ENCODE results near the gene INHBA. TPM values are rescaled to one million over a fixed set of nuclear protein-coding genes. Genes with fewer than 3 reads are reported as not detected.

Gene INHBA
- under 1 TPM; 0.05 to 0.62 (median 0.41) TPM for total RNA-seq

DNA sequence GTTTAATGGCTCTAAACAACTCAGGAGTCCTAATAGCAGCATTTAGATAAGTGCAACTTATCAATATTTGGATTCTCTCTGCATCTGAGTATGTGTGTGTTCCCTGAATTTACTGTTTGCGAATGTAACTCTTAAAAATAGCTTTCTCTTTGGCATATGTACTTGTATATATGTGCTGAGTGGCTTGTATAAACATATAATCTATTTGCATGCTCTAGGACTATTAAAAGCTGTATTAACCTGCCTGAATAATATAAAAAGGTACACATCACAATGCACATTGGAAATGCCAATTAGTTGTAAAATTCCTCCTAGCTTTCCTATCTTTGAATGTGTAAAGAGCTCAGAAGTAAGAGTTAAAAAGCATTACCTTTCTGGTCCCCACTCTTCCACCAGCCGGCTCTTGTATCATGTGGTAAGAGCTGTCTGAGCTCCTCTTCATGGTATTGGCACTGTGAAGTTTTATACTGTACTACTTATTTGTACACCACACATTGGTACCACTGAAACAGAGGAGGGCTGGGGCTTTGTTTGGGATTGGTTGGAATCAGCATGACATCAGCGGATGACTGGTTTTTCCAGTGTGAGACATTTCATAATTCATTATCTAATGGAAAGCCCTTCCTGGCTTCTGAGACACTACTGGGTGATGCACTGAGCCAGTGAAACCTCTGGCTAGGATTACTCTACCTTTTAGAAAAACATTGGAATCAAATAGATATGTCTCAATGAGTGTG is at the start of gene INHBA:
INHBA (minus strand) TSS at position 456 of the 737 bp plus-strand sequence. CDS start 2,716 bp downstream, outside the sequence.
- Histone ChIP-seq H3K4me3 (no peak within 1 kb of the TSS), H3K27me3 (peaks cover 7 to 14% (median 7%) of the 10 kb centered on the region in 3 donors), H3K4me1 (peaks cover 5 to 17% of the 10 kb centered on the region in 2 donors), H3K36me3 (no peaks in the 10 kb centered on the region), H3K9me3 (no peaks in the 10 kb centered on the region), H3K27ac (no peak within 1 kb of the TSS)
- TF ChIP-seq CTCF (IDR thresholded peaks at IDR 0.05 in 4 of 5, conservative IDR thresholded peaks at IDR 0.05 in 1 of 5) (no peak), POLR2A (IDR thresholded peaks at IDR 0.05) (no peak)
- ATAC-seq (no peak), DNase-seq (no peak)
- in situ Hi-C loops (cut with MboI; ENCODE audit: low sequenced_read_pairs in 4 of 4), result no loop called here
- intact Hi-C loops (cut with DNase I; ENCODE audit: low total_unique reads), result no loop called here

GRCh38 chr7:41752615-41753014 is 49.7 kb upstream of the INHBA start:
- H3K27ac ChIP-seq, result no peak overlapping the region
- TF ChIP-seq POLR2A (IDR thresholded peaks at IDR 0.05), result no peak
- no peaks in the 10 kb centered on the region for H3K36me3 ChIP-seq
- intact Hi-C loops (cut with DNase I; ENCODE audit: low total_unique reads), result no loop called here
- no peak for ATAC-seq
- H3K4me1 ChIP-seq, result no peaks in the 10 kb centered on the region
- no peaks in the 10 kb centered on the region for H3K27me3 ChIP-seq
- no peak overlapping the region for H3K4me3 ChIP-seq
- H3K9me3 ChIP-seq, result no peaks in the 10 kb centered on the region
- DNase-seq, result no peak
- in situ Hi-C loops (cut with MboI; ENCODE audit: low sequenced_read_pairs in 4 of 4), result no loop called here

- intact Hi-C loops (cut with DNase I; ENCODE audit: low total_unique reads) (no loop called here), in situ Hi-C loops (cut with MboI; ENCODE audit: low sequenced_read_pairs in 4 of 4) (no loop called here)
- Histone ChIP-seq H3K9me3 (no peaks in the 10 kb centered on the region), H3K36me3 (no peaks in the 10 kb centered on the region), H3K4me1 (no peaks in the 10 kb centered on the region), H3K27me3 (no peaks in the 10 kb centered on the region), H3K27ac (no peak overlapping the region), H3K4me3 (no peak overlapping the region)
- no peak for TF ChIP-seq POLR2A (IDR thresholded peaks at IDR 0.05)
- TF ChIP-seq CTCF (IDR thresholded peaks at IDR 0.05 in 4 of 5, conservative IDR thresholded peaks at IDR 0.05 in 1 of 5), result no peak
- ATAC-seq, result no peak
- no peak for DNase-seq
Measured at GRCh38 chr7:41750661-41751540, 48.0 kb upstream of the INHBA start.

GRCh38 chr7:41747961-41748360 is 45.1 kb upstream of the INHBA start:
- Histone ChIP-seq H3K27me3 (no peaks in the 10 kb centered on the region), H3K4me3 (no peak overlapping the region), H3K36me3 (no peaks in the 10 kb centered on the region), H3K4me1 (no peaks in the 10 kb centered on the region), H3K27ac (no peak overlapping the region), H3K9me3 (no peaks in the 10 kb centered on the region)
- TF ChIP-seq POLR2A (IDR thresholded peaks at IDR 0.05) (no peak), CTCF (IDR thresholded peaks at IDR 0.05 in 4 of 5, conservative IDR thresholded peaks at IDR 0.05 in 1 of 5) (no peak)
- intact Hi-C loops (cut with DNase I; ENCODE audit: low total_unique reads), result no loop called here
- in situ Hi-C loops (cut with MboI; ENCODE audit: low sequenced_read_pairs in 4 of 4), result loop anchor here in 3 of 4 donors (25.0 kb wide), 2 partner anchors 1411 to 1436 kb away; no protein-coding TSS in a partner anchor
- DNase-seq (no peak), ATAC-seq (no peak)

GRCh38 chr7:41745451-41745850 is 42.6 kb upstream of the INHBA start:
- in situ Hi-C loops (cut with MboI; ENCODE audit: low sequenced_read_pairs in 4 of 4), result loop anchor here in 3 of 4 donors (25.0 kb wide), 2 partner anchors 1408 to 1433 kb away; no protein-coding TSS in a partner anchor
- intact Hi-C loops (cut with DNase I; ENCODE audit: low total_unique reads), result no loop called here

More at GRCh38 chr7:41745451-41745850, 42.6 kb upstream of the INHBA start:
- DNase-seq, result no peak
- ATAC-seq, result no peak
- no peak for TF ChIP-seq POLR2A (IDR thresholded peaks at IDR 0.05)
- no peak for TF ChIP-seq CTCF (IDR thresholded peaks at IDR 0.05 in 4 of 5, conservative IDR thresholded peaks at IDR 0.05 in 1 of 5)
- Histone ChIP-seq H3K27me3 (no peaks in the 10 kb centered on the region), H3K27ac (no peak overlapping the region), H3K4me3 (no peak overlapping the region), H3K36me3 (no peaks in the 10 kb centered on the region), H3K4me1 (no peaks in the 10 kb centered on the region), H3K9me3 (no peaks in the 10 kb centered on the region)
